HG02610 (cell line): ENCODE data around the gene LMNB1.

Experiments
- ATAC-seq: cut with Tn5 transposase; IDR thresholded peaks from one replicate; pipeline ENCODE4 v1.9.1; 2021; ENCODE audit warnings: mild to moderate bottlenecking, moderate library complexity; ENCODE audit not compliant: unreplicated experiment

Gene LMNB1

DNA sequence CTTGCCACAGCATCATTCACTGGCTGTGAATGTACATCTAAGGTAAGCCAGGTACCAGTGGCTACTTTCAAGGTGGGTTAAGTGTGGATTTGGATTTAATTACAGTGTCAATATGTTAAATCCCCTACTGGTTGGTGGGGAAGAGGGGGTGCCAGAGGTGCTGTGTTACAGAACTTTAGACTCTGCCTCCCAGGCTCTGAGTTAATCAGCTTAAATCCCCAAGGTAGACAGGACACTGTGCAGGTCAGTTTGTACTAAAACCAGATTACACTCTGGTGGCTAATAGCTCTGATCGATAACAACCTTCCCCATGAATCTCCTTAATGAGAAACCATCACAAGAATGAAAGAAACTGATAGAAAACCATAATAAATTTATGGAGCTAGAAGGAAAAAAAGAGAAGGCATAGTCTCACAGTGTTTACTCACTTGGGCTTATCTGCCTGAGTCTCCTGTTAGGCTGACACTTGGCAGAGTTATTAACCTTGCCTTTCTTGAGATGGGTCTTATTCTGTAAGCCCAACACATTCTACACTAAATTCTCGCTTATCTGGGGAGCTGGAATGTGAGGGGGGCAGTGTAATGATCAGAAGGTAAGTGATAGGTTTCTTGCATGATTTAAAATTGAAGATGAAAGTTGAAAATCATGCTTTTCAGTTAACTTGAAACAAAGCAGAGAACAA is 106.8 kb downstream of the LMNB1 start:
- ATAC-seq, result no peak

DNA sequence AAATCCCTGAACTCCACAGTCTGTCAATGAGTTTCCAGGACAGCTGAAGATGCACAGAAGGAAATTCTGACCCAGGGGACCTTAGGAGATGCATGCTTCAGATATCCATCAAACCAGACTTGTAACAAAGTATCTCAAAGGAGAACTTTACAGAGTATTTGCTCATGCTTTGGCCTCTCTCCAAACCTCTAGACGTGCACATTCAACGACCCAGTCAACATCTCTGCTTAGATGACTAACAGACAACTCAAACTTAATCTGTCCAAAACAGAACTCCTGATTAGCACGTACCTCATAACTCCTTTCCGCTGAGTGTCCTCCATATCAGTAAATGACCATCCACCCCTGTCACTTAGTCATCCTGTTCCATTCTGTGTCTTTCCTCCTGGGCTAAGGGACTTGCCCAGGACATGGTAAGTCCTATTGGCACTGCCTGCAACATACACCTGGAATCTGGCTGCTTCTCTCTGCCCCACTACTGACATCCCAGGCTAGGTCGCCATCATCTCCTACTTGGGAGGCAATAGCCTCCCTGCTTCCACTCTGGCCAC is 107.4 kb downstream of the LMNB1 start:
- ATAC-seq, result no peak
